Choroid plexus epithelial cell (primary cell): ENCODE measurements around the gene BLMH.

Experiments
- DNase-seq: peaks from one replicate; pipeline ENCODE4 v3.0.0-alpha.2; 2010; ENCODE audit warnings: low read depth
- H3K4me3 ChIP-seq: 2 replicates; pipeline ENCODE4 v1.5.1; 2011; ENCODE audit warnings: low read depth, mild to moderate bottlenecking, control low read depth, low read length, moderate library complexity
- CTCF ChIP-seq: conservative IDR thresholded peaks from 2 replicates; pipeline ENCODE4 v1.5.1; 2011; ENCODE audit warnings: low read depth, mild to moderate bottlenecking, control low read depth, inconsistent platforms, low read length, moderate library complexity

BLMH gene

GRCh38 chr17:30321314-30321713, 29.6 kb upstream of the BLMH start:
- TF ChIP-seq CTCF = no peak
- no peak overlapping the region for H3K4me3 ChIP-seq
- no peak for DNase-seq

- TF ChIP-seq CTCF = no peak
- H3K4me3 ChIP-seq = no peak overlapping the region
- DNase-seq = no peak
These were observed 26.4 kb upstream of the BLMH start for GRCh38 chr17:30318155-30318554.

- no peak for DNase-seq
- TF ChIP-seq CTCF = no peak
- no peak overlapping the region for H3K4me3 ChIP-seq
These were observed 25.0 kb upstream of the BLMH start for GRCh38 chr17:30316736-30317135.

- TF ChIP-seq CTCF = no peak
- no peak for DNase-seq
- H3K4me3 ChIP-seq = no peak overlapping the region
These were observed 23.4 kb upstream of the BLMH start for GRCh38 chr17:30315106-30315505.

- no peak for TF ChIP-seq CTCF
- H3K4me3 ChIP-seq = no peak overlapping the region
- DNase-seq = no peak
These were observed 22.7 kb upstream of the BLMH start for GRCh38 chr17:30314474-30314873.

- no peak for TF ChIP-seq CTCF
- DNase-seq = no peak
- no peak overlapping the region for H3K4me3 ChIP-seq
These were observed 20.5 kb upstream of the BLMH start for GRCh38 chr17:30312226-30312625.

- no peak for DNase-seq
- no peak overlapping the region for H3K4me3 ChIP-seq
- no peak for TF ChIP-seq CTCF
These were observed 18.8 kb upstream of the BLMH start for GRCh38 chr17:30310562-30310961.
